HG03135 (cell line): ENCODE measurements around the gene HOXD11.

Experiments
- ATAC-seq: cut with Tn5 transposase; IDR thresholded peaks from one replicate; pipeline ENCODE4 v1.9.1; 2021; ENCODE audit warnings: mild to moderate bottlenecking, moderate library complexity; ENCODE audit not compliant: unreplicated experiment

HOXD11 gene

DNA sequence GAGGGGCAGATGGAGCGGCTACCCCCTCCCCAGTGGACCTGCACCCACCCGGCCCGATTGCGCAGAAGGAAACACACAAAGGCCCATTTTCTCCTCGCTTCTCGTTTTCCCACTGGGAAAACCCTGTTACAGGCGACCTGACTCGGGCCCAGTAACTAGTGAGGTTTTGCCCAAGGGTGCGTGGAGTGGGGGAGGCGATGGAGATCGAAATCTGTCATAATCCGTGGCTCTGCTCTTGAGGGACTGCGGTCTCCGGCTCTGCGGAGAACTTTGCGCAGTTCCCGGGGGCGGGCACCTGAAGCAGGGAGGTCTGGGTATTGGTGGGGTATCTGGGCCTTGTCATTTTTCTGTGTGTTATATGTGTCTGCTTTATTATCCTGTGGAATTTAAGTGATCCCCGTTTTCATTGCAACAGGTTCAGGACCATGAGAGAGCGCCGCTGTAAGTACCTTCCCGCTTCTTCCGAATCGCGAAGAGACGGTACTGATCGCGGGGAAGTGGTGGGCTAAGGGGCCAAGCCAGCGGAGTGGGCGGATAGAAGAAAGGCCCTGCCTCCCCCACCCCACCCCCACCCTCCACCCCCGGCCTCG lies 40.2 kb downstream of the HOXD11 start:
- no peak for ATAC-seq

DNA sequence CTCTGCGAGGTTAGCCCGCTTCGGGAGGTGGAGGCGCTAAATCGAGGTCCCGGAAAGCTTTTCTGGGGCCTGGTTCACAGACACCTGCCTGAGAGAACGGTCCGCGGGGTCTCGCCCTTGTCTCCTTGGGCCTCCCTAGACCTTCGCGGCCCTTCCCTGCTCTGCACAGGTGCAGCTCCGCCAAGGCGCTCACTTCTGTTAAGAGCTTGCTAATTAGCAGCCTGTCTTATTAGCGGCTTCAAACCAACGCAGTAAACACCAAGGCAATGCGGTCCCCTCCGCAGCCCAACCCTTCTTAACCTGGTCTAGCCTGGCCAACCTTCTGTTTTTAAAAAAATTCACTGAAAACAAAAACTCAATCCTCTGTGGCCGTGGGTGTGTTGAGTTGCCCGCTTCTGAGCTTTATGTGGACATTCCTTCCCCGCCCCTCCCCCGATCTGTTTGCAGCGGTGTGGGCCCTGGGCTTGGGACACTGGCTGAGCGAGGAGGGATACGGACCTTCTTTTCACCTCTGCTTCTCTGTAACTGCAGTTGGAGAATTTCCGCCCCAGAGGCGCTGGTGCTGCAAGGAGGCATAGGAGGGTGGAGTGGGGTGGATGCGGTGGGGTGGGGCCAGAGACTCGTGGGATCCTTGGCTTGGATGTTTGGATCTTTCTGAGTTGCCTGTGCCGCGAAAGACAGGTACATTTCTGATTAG lies 40.9 kb downstream of the HOXD11 start:
- ATAC-seq: no peak

DNA sequence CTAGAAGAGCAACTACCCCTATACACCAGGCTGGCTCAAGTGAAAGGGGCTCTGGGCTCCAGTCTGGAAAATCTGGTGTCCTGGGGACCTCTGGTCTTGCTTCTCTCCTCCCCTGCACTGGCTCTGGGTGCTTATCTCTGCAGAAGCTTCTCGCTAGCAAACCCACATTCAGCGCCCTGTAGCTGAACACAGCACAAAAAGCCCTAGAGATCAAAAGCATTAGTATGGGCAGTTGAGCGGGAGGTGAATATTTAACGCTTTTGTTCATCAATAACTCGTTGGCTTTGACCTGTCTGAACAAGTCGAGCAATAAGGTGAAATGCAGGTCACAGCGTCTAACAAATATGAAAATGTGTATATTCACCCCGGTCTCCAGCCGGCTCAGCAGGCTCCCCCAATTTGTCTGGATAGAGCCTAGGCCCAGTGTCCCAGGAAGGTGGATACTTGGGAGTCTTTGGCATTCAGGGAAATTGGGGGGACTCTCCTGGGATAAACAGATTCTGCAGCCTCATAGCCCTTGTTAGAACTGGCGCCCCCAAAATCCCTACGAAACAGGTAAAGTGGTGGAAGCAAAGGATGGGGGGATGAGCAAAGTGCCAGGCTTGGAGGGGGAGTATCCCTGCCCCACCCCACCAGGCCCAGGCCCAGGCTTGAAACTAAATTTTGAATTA lies 41.8 kb downstream of the HOXD11 start:
- ATAC-seq: no peak

DNA sequence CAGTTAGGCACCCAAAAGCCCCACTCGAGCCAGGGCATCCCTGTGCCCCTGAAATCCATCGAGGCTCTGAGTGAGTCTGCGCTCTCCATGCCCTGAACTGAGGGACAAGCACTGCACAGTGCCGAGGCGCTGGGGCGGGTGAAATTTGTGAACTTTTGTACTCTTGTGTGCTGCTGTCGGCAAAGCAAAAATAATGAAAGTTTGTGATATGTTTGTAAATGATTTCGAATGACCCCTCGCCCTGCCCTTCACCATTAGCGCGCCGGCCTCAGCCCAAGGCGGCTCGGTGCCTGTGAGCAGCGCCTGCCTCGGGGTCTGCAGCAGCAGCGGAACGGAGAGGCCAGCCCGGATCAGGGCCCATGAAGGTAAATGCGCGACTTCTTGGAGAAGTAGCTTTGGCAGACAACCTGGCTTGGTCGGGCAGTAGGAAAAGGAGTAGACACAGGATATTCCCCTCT lies 42.4 kb downstream of the HOXD11 start:
- no peak for ATAC-seq

DNA sequence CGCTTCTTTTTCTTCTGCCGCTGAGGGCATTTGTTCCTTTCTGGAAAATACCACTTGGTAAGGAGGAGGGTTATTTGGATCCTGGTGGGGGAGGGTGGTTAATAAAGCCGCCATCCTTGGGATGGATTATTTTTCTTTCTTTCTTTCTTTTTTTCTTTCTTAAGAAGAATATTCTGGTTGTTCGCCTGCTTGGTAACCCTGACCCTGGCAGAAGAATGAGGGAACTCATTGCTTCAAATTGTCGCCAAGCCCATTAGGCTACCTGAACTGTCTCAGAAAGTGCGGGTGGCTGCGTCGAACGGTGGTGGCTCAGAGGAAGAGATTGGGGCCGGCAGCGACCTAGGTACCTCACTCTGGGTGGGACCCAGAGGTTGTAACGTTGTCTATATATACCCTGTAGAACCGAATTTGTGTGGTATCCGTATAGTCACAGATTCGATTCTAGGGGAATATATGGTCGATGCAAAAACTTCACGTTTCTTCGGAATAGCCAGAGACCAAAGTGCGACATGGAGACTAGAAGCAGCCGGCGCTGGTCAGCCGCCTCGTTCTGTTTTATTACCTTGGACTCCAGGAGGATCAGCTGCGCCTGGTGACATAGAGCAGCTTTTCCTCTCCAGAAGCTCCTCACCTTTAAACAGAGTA lies 43.0 kb downstream of the HOXD11 start:
- ATAC-seq: no peak

DNA sequence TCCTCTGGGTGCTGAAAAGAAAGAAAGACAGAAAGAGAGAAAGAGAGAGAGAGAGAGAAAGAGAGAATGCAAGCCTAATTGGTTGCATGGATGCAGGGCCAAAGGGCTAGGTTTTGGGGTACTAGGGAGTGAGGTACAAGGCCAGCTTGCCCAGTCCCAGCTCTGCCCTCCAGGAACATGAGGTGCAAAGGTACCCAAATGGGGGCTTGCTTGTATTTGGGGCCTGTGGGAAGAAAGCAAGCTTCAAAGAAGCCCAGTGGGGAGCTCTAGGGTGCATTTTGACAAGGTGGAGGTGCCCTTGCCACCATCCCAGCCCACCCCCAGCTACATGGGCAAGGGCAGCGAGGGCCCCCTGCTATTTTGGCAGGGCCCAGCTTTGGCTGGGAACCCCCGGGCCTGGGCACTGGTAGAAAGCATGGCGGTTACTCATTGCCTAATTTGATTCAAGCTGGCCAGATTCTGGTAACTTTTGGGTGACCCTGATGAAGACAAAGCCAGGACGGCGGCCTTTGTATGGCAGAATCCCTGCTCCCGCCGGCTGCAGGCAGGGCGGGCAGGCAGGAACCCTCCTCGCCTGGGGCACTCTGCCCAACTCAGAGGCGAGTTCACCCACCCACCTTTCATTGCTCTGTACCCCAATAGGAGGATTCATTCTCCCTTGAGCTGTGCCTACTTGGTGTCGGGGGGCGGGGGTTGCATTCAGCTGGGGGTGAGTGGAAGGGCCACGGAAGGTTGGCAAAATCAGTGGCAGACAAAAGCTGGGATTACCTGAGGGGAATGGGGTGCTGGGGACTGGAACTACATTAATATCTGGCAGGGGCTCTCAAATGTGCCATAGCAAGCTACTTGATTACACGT lies 43.7 kb downstream of the HOXD11 start:
- no peak for ATAC-seq

DNA sequence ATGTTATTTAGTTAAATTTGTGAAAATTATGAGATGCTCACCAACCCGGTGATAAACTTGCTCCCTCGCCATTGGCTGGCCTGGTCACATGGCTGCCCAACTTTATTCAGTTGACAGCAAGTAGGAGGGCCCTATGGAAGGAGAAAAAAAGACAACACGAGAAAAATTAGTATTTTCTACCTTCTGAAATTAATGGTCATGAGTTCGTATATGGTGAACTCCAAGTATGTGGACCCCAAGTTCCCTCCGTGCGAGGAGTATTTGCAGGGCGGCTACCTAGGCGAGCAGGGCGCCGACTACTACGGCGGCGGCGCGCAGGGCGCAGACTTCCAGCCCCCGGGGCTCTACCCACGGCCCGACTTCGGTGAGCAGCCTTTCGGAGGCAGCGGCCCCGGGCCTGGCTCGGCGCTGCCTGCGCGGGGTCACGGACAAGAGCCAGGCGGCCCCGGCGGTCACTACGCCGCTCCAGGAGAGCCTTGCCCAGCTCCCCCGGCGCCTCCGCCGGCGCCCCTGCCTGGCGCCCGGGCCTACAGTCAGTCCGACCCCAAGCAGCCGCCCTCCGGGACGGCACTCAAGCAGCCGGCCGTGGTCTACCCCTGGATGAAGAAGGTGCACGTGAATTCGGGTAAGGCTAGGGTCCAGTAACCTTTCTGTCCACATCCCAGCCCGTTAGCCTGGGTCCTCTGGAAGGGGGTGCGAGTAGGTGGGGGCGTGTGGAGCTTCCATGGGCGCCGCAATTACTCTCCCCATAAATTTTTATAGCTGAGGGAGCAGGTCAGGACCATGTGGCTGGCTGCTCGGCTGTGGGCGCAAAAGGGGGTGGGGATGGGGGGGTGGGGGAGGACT lies 44.6 kb downstream of the HOXD11 start, which contains the start of gene HOXD4:
Gene HOXD4, plus strand, starts transcription at position 109 of the 846 bp plus-strand sequence. Its CDS starts 84 bp downstream, at position 193.
- ATAC-seq: no peak

DNA sequence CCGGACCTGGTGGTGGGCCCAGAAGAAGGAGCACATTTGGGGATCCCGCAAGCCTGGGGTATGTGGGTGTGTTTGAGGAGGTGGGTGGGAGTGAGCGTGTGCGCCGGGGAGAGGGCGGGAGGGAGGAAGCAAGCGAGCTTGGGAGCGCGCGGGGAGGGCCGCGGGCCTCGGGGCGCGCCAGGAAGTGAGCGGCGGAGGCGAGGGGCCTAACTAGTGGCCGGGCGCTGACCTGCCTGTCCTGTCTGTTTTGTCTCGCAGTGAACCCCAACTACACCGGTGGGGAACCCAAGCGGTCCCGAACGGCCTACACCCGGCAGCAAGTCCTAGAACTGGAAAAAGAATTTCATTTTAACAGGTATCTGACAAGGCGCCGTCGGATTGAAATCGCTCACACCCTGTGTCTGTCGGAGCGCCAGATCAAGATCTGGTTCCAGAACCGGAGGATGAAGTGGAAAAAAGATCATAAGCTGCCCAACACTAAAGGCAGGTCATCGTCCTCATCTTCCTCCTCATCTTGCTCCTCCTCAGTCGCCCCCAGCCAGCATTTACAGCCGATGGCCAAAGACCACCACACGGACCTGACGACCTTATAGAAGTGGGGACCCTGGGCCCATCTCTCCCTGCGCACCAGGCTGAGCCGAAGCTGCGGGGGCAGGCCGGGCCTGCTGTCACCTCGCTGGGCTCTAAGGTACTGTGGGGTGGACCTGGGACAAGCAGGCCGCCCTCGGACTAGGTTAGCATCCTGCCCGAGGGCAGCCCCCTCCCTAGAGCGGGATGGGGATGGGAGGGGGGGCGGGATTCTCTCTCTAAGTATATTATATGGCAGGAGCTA lies 45.5 kb downstream of the HOXD11 start:
- no peak for ATAC-seq

DNA sequence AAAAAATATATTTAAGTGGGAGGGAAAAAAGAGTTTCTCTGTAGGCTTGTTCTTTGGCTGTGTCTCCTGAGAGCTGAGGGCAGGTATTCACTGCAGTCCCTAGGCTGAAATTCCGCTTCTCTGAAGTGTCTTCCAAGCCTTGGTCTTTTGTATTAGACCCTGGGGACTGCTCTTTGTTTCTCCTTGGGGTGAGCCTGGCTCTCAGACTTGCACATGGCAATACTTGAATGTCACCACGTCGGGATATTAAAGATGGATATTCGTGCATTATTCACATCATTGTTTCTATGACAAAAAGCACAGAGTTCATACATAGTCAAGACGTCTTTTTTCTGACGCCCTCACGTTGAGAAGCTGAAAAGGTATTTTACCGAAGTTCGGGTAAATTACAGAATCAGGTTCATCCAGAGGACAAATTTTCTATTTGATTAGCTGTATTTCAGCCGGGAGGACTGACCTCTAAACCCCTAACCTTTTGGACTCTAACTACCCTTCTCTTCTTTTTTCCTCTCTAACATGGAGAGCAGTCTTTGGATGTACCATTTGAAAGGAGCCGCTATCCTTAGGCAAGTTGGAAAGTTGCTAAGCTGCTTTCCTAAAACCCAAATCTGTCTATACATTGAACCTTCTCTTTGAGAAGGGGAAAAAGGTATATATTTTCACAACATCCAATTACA lies 47.6 kb downstream of the HOXD11 start:
- no peak for ATAC-seq

DNA sequence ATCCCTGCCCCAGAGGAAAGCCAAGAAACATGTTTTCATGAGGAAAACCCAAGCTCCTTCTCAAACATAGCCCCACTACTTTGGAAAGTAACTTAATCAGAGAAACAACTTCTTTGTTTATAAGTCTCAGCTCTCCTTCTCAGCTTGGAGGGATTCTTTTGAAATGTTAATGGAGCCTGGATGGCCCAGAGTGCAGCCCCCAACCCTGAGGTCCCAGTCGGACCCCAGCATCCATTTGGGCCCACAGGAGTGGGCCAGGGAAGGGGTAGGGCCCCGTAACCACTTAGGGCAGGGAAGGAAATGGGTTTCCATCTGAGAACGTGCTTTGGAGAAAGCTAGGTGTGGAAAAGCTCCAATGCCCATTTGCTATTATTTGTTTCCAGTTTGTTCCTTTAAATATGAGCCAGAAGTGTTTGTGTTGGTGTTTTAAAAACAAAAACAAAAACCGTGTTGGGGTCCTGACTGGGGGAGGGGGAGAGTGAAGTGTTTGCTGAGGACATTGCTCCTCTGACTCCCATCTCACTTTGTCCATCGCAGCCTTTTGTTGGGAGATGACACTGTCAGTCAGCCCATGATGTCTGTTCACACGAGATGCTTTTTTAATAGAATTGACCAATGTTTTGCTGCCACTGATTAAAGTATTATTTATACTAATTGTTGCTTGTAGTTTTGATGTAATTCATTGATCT lies 48.4 kb downstream of the HOXD11 start:
- ATAC-seq: no peak

DNA sequence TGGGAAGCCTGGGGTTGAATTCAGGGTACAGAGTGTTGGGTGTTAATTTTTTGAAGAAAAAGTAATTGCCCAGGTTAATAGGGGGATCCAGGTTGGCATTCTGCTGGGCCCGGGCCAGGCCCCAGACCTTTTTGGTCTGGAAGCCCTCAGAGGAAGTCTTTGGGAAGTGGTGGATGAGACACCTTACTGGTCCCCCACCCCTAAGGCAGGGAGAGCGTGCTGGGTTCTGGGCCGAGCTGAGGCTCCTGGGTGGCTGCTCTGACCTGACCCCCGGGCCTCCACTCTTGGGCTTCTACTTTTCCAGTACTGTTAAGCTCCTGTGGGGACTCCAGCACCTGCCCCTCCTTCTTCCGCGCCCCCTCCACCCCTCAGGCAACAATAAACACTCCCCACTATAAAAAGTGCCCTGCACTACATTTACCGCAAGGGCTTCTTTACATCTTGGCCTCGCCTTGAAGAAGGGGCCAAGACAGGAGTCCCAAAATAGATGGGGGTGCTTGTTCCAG lies 49.3 kb downstream of the HOXD11 start:
- no peak for ATAC-seq

DNA sequence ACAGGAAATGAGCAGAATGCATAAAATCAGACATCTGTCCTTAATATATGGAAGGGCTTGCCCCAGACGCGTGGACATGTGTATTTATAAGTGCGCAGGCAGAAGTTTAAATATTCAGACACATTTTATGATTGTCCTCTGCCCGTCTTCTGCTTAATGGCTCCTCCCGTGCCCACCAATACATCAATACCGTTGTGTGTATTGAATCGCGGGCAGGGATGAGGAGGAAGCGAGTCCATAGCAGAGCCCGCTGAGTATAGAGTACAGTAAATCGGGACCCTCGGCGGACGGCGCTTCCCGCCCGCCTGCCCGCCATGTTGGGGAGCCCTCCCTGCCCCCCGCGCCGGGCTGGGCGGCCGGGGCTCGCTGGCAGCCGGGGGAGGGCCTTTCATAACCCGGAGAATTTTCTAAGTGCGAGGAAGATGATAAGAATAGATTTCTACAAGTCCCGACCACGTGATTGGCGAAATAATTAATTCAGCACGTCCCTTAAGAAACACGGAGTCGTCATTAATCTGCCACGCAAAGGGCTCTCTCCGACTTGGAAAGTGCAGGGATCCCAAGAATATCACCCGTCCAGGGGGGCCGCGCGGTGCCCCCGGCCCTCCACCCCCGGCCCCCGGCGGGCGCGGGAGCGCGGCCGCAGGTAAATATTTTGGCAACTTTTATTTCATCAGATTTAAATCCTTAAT lies 49.9 kb downstream of the HOXD11 start, which contains the start of gene HOXD3:
Gene HOXD3, plus strand, starts transcription at position 501 of the 692 bp plus-strand sequence. CDS start 11,808 bp downstream, outside the sequence.
- ATAC-seq: no peak

DNA sequence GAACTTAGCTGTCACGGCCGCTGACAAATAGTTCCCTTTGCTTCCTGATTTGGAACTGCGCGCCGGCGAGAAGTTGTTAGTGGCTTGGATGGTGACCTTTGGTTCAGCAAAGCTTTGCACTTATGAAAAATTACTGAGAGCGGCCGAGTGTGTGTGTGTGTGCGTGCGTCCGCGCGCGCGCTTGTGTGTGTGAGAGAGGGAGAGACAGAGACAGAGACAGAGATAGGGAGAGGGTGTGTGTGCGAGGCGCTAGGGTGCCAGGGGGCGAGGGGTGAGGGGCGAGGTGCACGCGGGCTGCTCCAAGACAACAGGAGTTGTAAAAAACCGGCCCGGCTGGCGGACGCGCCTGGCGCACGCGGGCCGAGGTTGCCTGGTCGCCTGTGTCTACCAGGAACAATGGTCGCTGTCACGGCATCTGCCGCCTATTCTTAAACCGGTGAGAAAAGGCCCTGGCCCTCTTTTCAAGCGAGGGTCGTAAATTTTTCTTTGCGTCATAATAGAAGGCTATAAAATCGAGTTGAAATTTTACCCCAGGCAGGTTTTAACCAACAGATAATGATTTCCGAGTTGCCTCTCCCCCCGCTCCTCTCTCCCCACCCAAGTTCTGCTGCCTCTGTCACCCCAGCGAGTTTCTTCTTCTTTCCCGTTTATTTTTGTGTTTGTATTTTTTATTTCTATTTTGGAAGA lies 50.6 kb downstream of the HOXD11 start:
- no peak for ATAC-seq

DNA sequence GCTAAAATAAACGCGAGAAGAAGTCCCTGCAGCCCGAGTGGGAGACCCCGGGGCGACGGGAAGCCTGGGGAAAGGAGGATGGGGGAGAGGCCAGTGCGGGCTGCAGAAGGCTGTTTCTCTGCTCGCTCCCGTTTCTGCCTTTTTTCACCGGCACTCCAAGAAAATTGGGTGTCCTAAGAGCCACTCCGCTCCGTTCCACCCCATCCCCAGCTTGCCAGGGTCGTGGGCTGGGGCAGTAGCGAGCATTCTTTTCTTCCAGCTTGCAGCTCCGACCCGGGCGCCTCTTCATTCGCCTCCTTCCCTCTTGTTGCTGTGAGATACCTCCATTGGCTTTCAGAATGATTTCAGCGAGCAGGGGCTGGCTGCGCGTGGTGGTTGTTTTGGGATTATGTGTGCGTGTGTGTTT lies 51.1 kb downstream of the HOXD11 start:
- no peak for ATAC-seq

DNA sequence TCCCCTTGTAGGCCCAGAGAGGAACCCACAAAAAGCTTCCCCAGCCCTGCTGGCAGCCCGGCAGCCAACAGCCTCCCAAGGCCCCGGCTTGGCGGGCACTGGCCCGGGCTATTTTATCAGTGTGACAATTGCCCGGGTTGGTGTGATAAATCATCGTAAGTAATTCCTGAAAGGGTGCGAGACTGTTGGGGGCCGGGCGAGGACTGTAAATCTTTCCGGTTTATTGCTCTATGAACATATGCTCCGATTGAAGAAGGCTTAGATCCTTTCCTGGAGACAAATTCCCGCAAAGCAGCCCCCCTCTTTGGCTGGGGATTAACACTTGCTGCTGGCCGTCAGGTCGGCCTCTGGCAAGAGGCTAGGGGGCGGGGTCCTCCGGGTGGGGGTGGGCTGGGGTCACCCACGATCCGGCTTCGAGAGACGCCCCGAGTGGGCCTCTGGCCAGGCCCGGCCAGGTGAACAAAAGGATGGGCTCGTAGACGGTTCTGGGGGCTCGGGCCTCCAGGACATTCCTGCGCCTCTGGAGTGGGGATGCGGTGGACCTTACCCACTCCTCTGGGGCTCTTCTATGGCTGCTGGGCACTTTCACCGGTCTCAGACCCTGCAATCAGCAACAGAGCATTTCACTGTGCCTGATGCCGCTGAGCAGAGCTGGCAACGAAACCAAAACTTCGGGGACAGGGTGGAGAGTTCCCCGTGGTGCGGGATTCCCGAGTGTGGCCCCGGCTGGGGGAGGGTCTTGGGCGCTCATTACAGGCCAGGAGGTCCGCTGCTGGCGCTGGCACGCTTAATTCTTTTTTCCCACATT lies 52.0 kb downstream of the HOXD11 start:
- ATAC-seq: no peak
